Activated naive CD4-positive, alpha-beta T cell treated with anti-CD3 and anti-CD28 coated beads, Interleukin-2, amount 50 U/mL, for 24 hours (primary cell): ENCODE data around the gene CACNA1I.
"Not testable (repeated sequence)": the region's sequence is repeated elsewhere in the genome, so short reads cannot be mapped to it uniquely, and the experiment has no call there.

ENCODE experiments used
- H3K27ac Mint-ChIP-seq: one replicate; pipeline ENCODE4 v1.8.0; 2021; ENCODE audit warnings: mild to moderate bottlenecking, mixed read lengths
- H3K27me3 Mint-ChIP-seq: one replicate; pipeline ENCODE4 v1.8.0; 2021; ENCODE audit warnings: mixed read lengths
- H3K36me3 Mint-ChIP-seq: one replicate; pipeline ENCODE4 v1.8.0; 2021; ENCODE audit warnings: mixed read lengths
- H3K4me1 Mint-ChIP-seq: one replicate; pipeline ENCODE4 v1.8.0; 2021; ENCODE audit warnings: mixed read lengths
- H3K4me3 Mint-ChIP-seq: one replicate; pipeline ENCODE4 v1.8.0; 2021; ENCODE audit warnings: mild to moderate bottlenecking, mixed read lengths
- H3K9me3 Mint-ChIP-seq: one replicate; pipeline ENCODE4 v1.8.0; 2021; ENCODE audit warnings: mixed read lengths

Gene CACNA1I

GRCh38 chr22:39570665-39571064 is at the start of gene CACNA1I:
CACNA1I (plus strand) TSS chr22:39570753; CDS start chr22:39570753, 0 bp downstream.
- H3K27me3 Mint-ChIP-seq = no peaks in the 10 kb centered on the region
- no peak within 1 kb of the TSS for H3K4me3 Mint-ChIP-seq
- no peaks in the 10 kb centered on the region for H3K36me3 Mint-ChIP-seq
- H3K4me1 Mint-ChIP-seq = peaks cover 16% of the 10 kb centered on the region
- H3K9me3 Mint-ChIP-seq = no peaks in the 10 kb centered on the region
- no peak within 1 kb of the TSS for H3K27ac Mint-ChIP-seq

GRCh38 chr22:39521106-39521885 is 49.3 kb upstream of the CACNA1I start:
- not testable (repeated sequence) for H3K9me3 Mint-ChIP-seq, H3K27me3 Mint-ChIP-seq
- H3K27ac Mint-ChIP-seq = peak overlapping the region; percentile 100
- H3K4me1 Mint-ChIP-seq = peaks cover 48% of the 10 kb centered on the region
- H3K4me3 Mint-ChIP-seq = peak overlapping the region; percentile 89
- H3K36me3 Mint-ChIP-seq = peaks cover 31% of the 10 kb centered on the region

- Mint-ChIP-seq H3K36me3 (peaks cover 31% of the 10 kb centered on the region), H3K4me1 (peaks cover 52% of the 10 kb centered on the region)
- not testable (repeated sequence) for H3K9me3 Mint-ChIP-seq
Observed at GRCh38 chr22:39522091-39522490, 48.5 kb upstream of the CACNA1I start.

GRCh38 chr22:39522567-39523300 is 47.8 kb upstream of the CACNA1I start:
- Mint-ChIP-seq H3K4me3 (peak overlapping the region; percentile 89), H3K9me3 (no peaks in the 10 kb centered on the region), H3K36me3 (peaks cover 31% of the 10 kb centered on the region), H3K27ac (peak overlapping the region; percentile 100), H3K4me1 (peaks cover 59% of the 10 kb centered on the region), H3K27me3 (no peaks in the 10 kb centered on the region)

More at GRCh38 chr22:39522091-39522490, 48.5 kb upstream of the CACNA1I start:
- H3K27me3 Mint-ChIP-seq = not testable (repeated sequence)
- Mint-ChIP-seq H3K4me3 (peak overlapping the region; percentile 89), H3K27ac (peak overlapping the region; percentile 100)

- no peaks in the 10 kb centered on the region for H3K9me3 Mint-ChIP-seq
- peak overlapping the region; percentile 84 for H3K27ac Mint-ChIP-seq
- peak overlapping the region; percentile 80 for H3K4me3 Mint-ChIP-seq
- H3K36me3 Mint-ChIP-seq = peaks cover 33% of the 10 kb centered on the region
- H3K4me1 Mint-ChIP-seq = peaks cover 67% of the 10 kb centered on the region
- no peaks in the 10 kb centered on the region for H3K27me3 Mint-ChIP-seq
Observed at GRCh38 chr22:39524089-39524752, 46.3 kb upstream of the CACNA1I start.

GRCh38 chr22:39524753-39525657 is 45.5 kb upstream of the CACNA1I start:
- H3K4me3 Mint-ChIP-seq = peak overlapping the region; percentile 80
- H3K9me3 Mint-ChIP-seq = no peaks in the 10 kb centered on the region
- H3K27ac Mint-ChIP-seq = peak overlapping the region; percentile 94
- H3K4me1 Mint-ChIP-seq = peaks cover 75% of the 10 kb centered on the region
- H3K27me3 Mint-ChIP-seq = no peaks in the 10 kb centered on the region
- H3K36me3 Mint-ChIP-seq = peaks cover 36% of the 10 kb centered on the region

GRCh38 chr22:39525658-39525975 is 44.9 kb upstream of the CACNA1I start:
- Mint-ChIP-seq H3K4me3 (peak overlapping the region; percentile 75), H3K4me1 (peaks cover 81% of the 10 kb centered on the region), H3K27me3 (no peaks in the 10 kb centered on the region), H3K27ac (peak overlapping the region; percentile 94), H3K9me3 (no peaks in the 10 kb centered on the region), H3K36me3 (peaks cover 39% of the 10 kb centered on the region)

- H3K27me3 Mint-ChIP-seq = no peaks in the 10 kb centered on the region
- peak overlapping the region; percentile 39 for H3K4me3 Mint-ChIP-seq
- H3K36me3 Mint-ChIP-seq = peaks cover 40% of the 10 kb centered on the region
- peaks cover 90% of the 10 kb centered on the region for H3K4me1 Mint-ChIP-seq
- no peak overlapping the region for H3K27ac Mint-ChIP-seq
- no peaks in the 10 kb centered on the region for H3K9me3 Mint-ChIP-seq
Observed at GRCh38 chr22:39526736-39527171, 43.8 kb upstream of the CACNA1I start.

- Mint-ChIP-seq H3K27ac (peak overlapping the region; percentile 30), H3K9me3 (no peaks in the 10 kb centered on the region), H3K27me3 (no peaks in the 10 kb centered on the region), H3K36me3 (peaks cover 34% of the 10 kb centered on the region), H3K4me1 (peaks cover 86% of the 10 kb centered on the region), H3K4me3 (no peak overlapping the region)
Observed at GRCh38 chr22:39527481-39527961, 43.0 kb upstream of the CACNA1I start.

GRCh38 chr22:39528080-39528661 is 42.4 kb upstream of the CACNA1I start:
- H3K36me3 Mint-ChIP-seq = peaks cover 31% of the 10 kb centered on the region
- H3K4me3 Mint-ChIP-seq = peak overlapping the region; percentile 92
- H3K9me3 Mint-ChIP-seq = no peaks in the 10 kb centered on the region
- no peaks in the 10 kb centered on the region for H3K27me3 Mint-ChIP-seq
- H3K4me1 Mint-ChIP-seq = peaks cover 83% of the 10 kb centered on the region
- peak overlapping the region; percentile 91 for H3K27ac Mint-ChIP-seq

GRCh38 chr22:39528681-39529486 is 41.7 kb upstream of the CACNA1I start:
- Mint-ChIP-seq H3K4me3 (peak overlapping the region; percentile 92), H3K36me3 (peaks cover 28% of the 10 kb centered on the region), H3K27ac (peak overlapping the region; percentile 91), H3K27me3 (no peaks in the 10 kb centered on the region), H3K9me3 (no peaks in the 10 kb centered on the region), H3K4me1 (peaks cover 79% of the 10 kb centered on the region)

GRCh38 chr22:39529487-39529851 is 41.1 kb upstream of the CACNA1I start:
- peak overlapping the region; percentile 92 for H3K4me3 Mint-ChIP-seq
- H3K4me1 Mint-ChIP-seq = peaks cover 77% of the 10 kb centered on the region
- H3K27me3 Mint-ChIP-seq = no peaks in the 10 kb centered on the region
- H3K27ac Mint-ChIP-seq = no peak overlapping the region
- peaks cover 28% of the 10 kb centered on the region for H3K36me3 Mint-ChIP-seq
- no peaks in the 10 kb centered on the region for H3K9me3 Mint-ChIP-seq

- Mint-ChIP-seq H3K9me3 (no peaks in the 10 kb centered on the region), H3K27me3 (no peaks in the 10 kb centered on the region), H3K27ac (no peak overlapping the region), H3K4me3 (peak overlapping the region; percentile 92), H3K4me1 (peaks cover 72% of the 10 kb centered on the region), H3K36me3 (peaks cover 24% of the 10 kb centered on the region)
Observed at GRCh38 chr22:39530116-39530515, 40.4 kb upstream of the CACNA1I start.
